Pancreas (tissue), 10 donors: Measurements from ENCODE around the gene EDAR. TPM values are rescaled to one million over a fixed set of nuclear protein-coding genes. Genes with fewer than 3 reads are reported as not detected.

Experiments used
- ATAC-seq, 4 donors: fragments of 200-7000 bp; cut with Tn5 transposase; one replicate each; pipeline versions ENCODE4 v1.8.0 to v1.9.1; 2020; ENCODE audit warnings: mild to moderate bottlenecking in 4 of 4, moderate library complexity in 4 of 4
- DNase-seq, 6 donors: peaks; one replicate each; pipeline ENCODE4 v3.0.0-alpha.2; 2020
- FAIRE-seq: peaks from 2 replicates; lab custom pipeline; 2012; peaks lifted over from hg19 to GRCh38; lab: Jason Lieb, UNC
- H3K27ac ChIP-seq, 4 donors: fragments of 200-600 bp; sonication (generic); 1 replicate in 3 of 4; 2 replicates in 1 of 4; pipeline versions ENCODE4 v1.5.0 to v1.8.0; 2020
- H3K27me3 ChIP-seq, 4 donors: fragments of 200-600 bp; one replicate each; pipeline ENCODE4 v1.8.0; 2021
- H3K36me3 ChIP-seq, 3 donors: fragments of 200-600 bp; sonication (generic) in 1 of 3; one replicate each; pipeline versions ENCODE4 v1.5.0 to v1.8.0; 2020 to 2021
- H3K4me1 ChIP-seq, 3 donors: fragments of 200-600 bp; one replicate each; pipeline ENCODE4 v1.8.0; 2021
- H3K4me3 ChIP-seq, 4 donors: fragments of 200-600 bp; sonication (generic) in 2 of 4; one replicate each; pipeline versions ENCODE4 v1.5.0 to v1.8.0; 2020 to 2021
- H3K9me3 ChIP-seq, 4 donors: fragments of 200-600 bp; one replicate each; pipeline ENCODE4 v1.8.0; 2021
- CTCF ChIP-seq, 4 donors: fragments of 200-600 bp; sonication (generic) in 3 of 4; IDR thresholded peaks; one replicate each; pipeline versions ENCODE4 v1.5.0 to v1.8.0; 2021; ENCODE audit warnings: antibody characterized with exemption in 4 of 4
- WGBS, 2 donors: extraction: QIAGEN DNeasy Blood & Tissue Kit; methylation state at CpG; one replicate each; pipeline ENCODE4 v1.1.7; 2013; 5-methylcytosine and 5-hydroxymethylcytosine counted together
- intact Hi-C, 3 donors: fragments of 100-400 bp; cut with DNase I; formaldehyde crosslinking; loops; one replicate each; pipeline versions ENCODE4 v1.11.1 to v1.14.2; 2022
- polyA plus RNA-seq, 2 donors: library from polyadenylated mRNA; stranded (reverse); fragments of 200-250 nt; gene quantifications; one replicate each; pipeline ENCODE4 v1.2.3, GENCODE V29; 2013
- total RNA-seq, 6 donors: library from RNA; stranded (reverse); fragmentation: NEBNext Ultra II Directional in 4 of 6; extraction: Animal tissue kit (Norgen Biotek cat#: 25700) in 4 of 6; gene quantifications; one replicate each; pipeline versions ENCODE4 v1.2.1 to v1.2.4, GENCODE V29; 2021 to 2023
- donor health status: healthy with polysubstance abuse.
- donor health status: DM: no; HTN: no; CAD: no; lungs with moderate emphysema.
- donor health status: DM: no; HTN: no; CAD: no.
- donor health status: control.
- donor health status: control.
- donor health status: Bipolar disorder and iron deficiency.
- donor health status: DM: yes; HTN: yes; CAD: no.
- donor health status: DM: no; HTN: no; CAD: no.
- donor health status: DM: no; HTN: no; CAD: no.
- donor health status: DM: yes; HTN: yes; CAD: no.

Gene EDAR
- total and polyA plus RNA-seq, 8 donors, result 0.05 to 0.41 (median 0.12) TPM

GRCh38 chr2:108983610-108984009, 5.4 kb downstream of the EDAR start:
- H3K9me3 ChIP-seq, result no peaks in the 10 kb centered on the region
- TF ChIP-seq CTCF (IDR thresholded peaks at IDR 0.05), result no peak
- ATAC-seq (no peak), DNase-seq (no peak), FAIRE-seq (no peak)
- H3K27ac ChIP-seq, result no peak overlapping the region
- H3K27me3 ChIP-seq, result no peaks in the 10 kb centered on the region
- no peaks in the 10 kb centered on the region for H3K36me3 ChIP-seq
- H3K4me1 ChIP-seq, result peaks cover 0 to 3% (median 0%) of the 10 kb centered on the region in 3 donors
- WGBS, 2 donors, result 75 to 76% methylated on average over 13 of the region's 13 CpGs
- H3K4me3 ChIP-seq, result no peak overlapping the region
- intact Hi-C loops, result no loop called here

GRCh38 chr2:108983061-108983460, 6.0 kb downstream of the EDAR start:
- intact Hi-C loops, result no loop called here
- H3K27me3 ChIP-seq, result no peaks in the 10 kb centered on the region
- TF ChIP-seq CTCF (IDR thresholded peaks at IDR 0.05), result no peak
- DNase-seq (no peak), FAIRE-seq (no peak), ATAC-seq (no peak)
- H3K9me3 ChIP-seq, result no peaks in the 10 kb centered on the region
- peaks cover 0 to 6% (median 0%) of the 10 kb centered on the region in 3 donors for H3K4me1 ChIP-seq
- WGBS, 2 donors, result 90 to 92% methylated on average over 3 of the region's 3 CpGs
- H3K4me3 ChIP-seq, result no peak overlapping the region
- no peaks in the 10 kb centered on the region for H3K36me3 ChIP-seq
- no peak overlapping the region for H3K27ac ChIP-seq

GRCh38 chr2:108982259-108982679, 6.8 kb downstream of the EDAR start:
- no peak for DNase-seq
- ATAC-seq, result no peak
- Histone ChIP-seq H3K4me3 (no peak overlapping the region), H3K4me1 (peaks cover 0 to 6% (median 0%) of the 10 kb centered on the region in 3 donors), H3K27ac (no peak overlapping the region), H3K27me3 (no peaks in the 10 kb centered on the region), H3K9me3 (no peaks in the 10 kb centered on the region), H3K36me3 (no peaks in the 10 kb centered on the region)
- WGBS, 2 donors, result 33% methylated on average over 4 of the region's 4 CpGs
- FAIRE-seq, result no peak
- intact Hi-C loops, result no loop called here
- no peak for TF ChIP-seq CTCF (IDR thresholded peaks at IDR 0.05)

- FAIRE-seq, result no peak
- no peak for DNase-seq
- no peak overlapping the region for H3K4me3 ChIP-seq
- 69 to 74% methylated on average over 7 of the region's 7 CpGs for WGBS, 2 donors
- peaks cover 0 to 6% (median 0%) of the 10 kb centered on the region in 3 donors for H3K4me1 ChIP-seq
- no peak for ATAC-seq
- H3K9me3 ChIP-seq, result no peaks in the 10 kb centered on the region
- no peak overlapping the region for H3K27ac ChIP-seq
- intact Hi-C loops, result no loop called here
- H3K36me3 ChIP-seq, result no peaks in the 10 kb centered on the region
- H3K27me3 ChIP-seq, result no peaks in the 10 kb centered on the region
- no peak for TF ChIP-seq CTCF (IDR thresholded peaks at IDR 0.05)
Measured at GRCh38 chr2:108981846-108982245, 7.2 kb downstream of the EDAR start.

GRCh38 chr2:108980076-108980475, 8.9 kb downstream of the EDAR start:
- no peaks in the 10 kb centered on the region for H3K36me3 ChIP-seq
- DNase-seq (no peak), FAIRE-seq (no peak), ATAC-seq (peak in 3 of 4 donors; percentile 44 to 66 (median 56))
- no peaks in the 10 kb centered on the region for H3K27me3 ChIP-seq
- H3K4me1 ChIP-seq, result peaks cover 0 to 6% (median 0%) of the 10 kb centered on the region in 3 donors
- H3K27ac ChIP-seq, result peak overlapping the region in 1 of 4 donors; percentile 62
- no peak overlapping the region for H3K4me3 ChIP-seq
- intact Hi-C loops, result no loop called here
- no peak for TF ChIP-seq CTCF (IDR thresholded peaks at IDR 0.05)
- WGBS, 2 donors, result 56 to 59% methylated on average over 6 of the region's 6 CpGs
- H3K9me3 ChIP-seq, result no peaks in the 10 kb centered on the region
